Gastrocnemius medialis (tissue), 4 donors: ENCODE results near the gene TMEM266. TPM values are rescaled to one million over a fixed set of nuclear protein-coding genes. Genes with fewer than 3 reads are reported as not detected.

Source experiments
- ATAC-seq, 2 donors: fragments of 150-250 bp; one replicate each; pipeline ENCODE4 v1.9.1; 2016
- DNase-seq, 2 donors: peaks; one replicate each; pipeline ENCODE4 v3.0.0-alpha.2; 2019
- H3K27ac ChIP-seq, 4 donors: fragments of 200-600 bp; sonication (generic); 1 replicate in 1 of 4; 2 replicates in 3 of 4; pipeline ENCODE4 v1.5.1; 2016 to 2018; ENCODE audit warnings: mild to moderate bottlenecking in 2 of 4, moderate library complexity in 1 of 4
- H3K27me3 ChIP-seq, 3 donors: fragments of 200-600 bp; sonication (generic) in 2 of 3; 1 replicate in 1 of 3; 2 replicates in 2 of 3; pipeline versions ENCODE4 v1.5.1 to v1.6.0; 2016 to 2019; ENCODE audit warnings: mild to moderate bottlenecking in 1 of 3, moderate library complexity in 1 of 3
- H3K36me3 ChIP-seq, 2 donors: fragments of 200-600 bp; sonication (generic) in 1 of 2; one replicate each; pipeline ENCODE4 v1.5.1; 2017 to 2018
- H3K4me1 ChIP-seq, 2 donors: fragments of 200-600 bp; sonication (generic) in 1 of 2; one replicate each; pipeline ENCODE4 v1.5.1; 2016 to 2017; ENCODE audit warnings: mild to moderate bottlenecking in 2 of 2
- H3K4me3 ChIP-seq, 4 donors: fragments of 200-600 bp; sonication (generic) in 3 of 4; 1 replicate in 1 of 4; 2 replicates in 3 of 4; pipeline ENCODE4 v1.5.1; 2016 to 2019; ENCODE audit warnings: mild to moderate bottlenecking in 2 of 4
- H3K9me3 ChIP-seq, 3 donors: fragments of 200-600 bp; sonication (generic) in 2 of 3; 1 replicate in 1 of 3; 2 replicates in 2 of 3; pipeline ENCODE4 v1.5.1; 2016 to 2019
- CTCF ChIP-seq, 5 experiments: fragments of 450-650 bp in 3 of 5; fragments of 200-600 bp in 2 of 5; sonication (generic) in 2 of 5; IDR thresholded peaks in 4 of 5; conservative IDR thresholded peaks in 1 of 5; 1 replicate in 4 of 5; 2 replicates in 1 of 5; pipeline ENCODE4 v1.5.1; 2016 to 2019; ENCODE audit warnings: antibody characterized with exemption in 5 of 5, mild to moderate bottlenecking in 3 of 5, moderate library complexity in 3 of 5
- POLR2A ChIP-seq, 2 donors: fragments of 450-650 bp; IDR thresholded peaks; one replicate each; pipeline ENCODE4 v1.6.1; 2017; ENCODE audit warnings: antibody characterized with exemption in 2 of 2, mild to moderate bottlenecking in 2 of 2, moderate library complexity in 2 of 2
- in situ Hi-C, 4 donors: fragments of 200-750 bp; cut with MboI; loops; one replicate each; pipeline versions ENCODE4 v1.15.0 to v1.8.0; 2017; ENCODE audit warnings: low sequenced_read_pairs in 4 of 4
- intact Hi-C: fragments of 100-400 bp; cut with DNase I; formaldehyde crosslinking; loops from one replicate; pipeline ENCODE4 v1.15.1; 2023; ENCODE audit warnings: low total_unique reads
- total RNA-seq, 4 donors: library from RNA; depleted of rRNA; stranded (reverse); fragments of >200 nt; gene quantifications; one replicate each; pipeline versions ENCODE4 v1.1.0 to v1.2.3, GENCODE V29; 2016

The TMEM266 gene
- total RNA-seq, 4 donors from 2014 or later, result 3.6 to 17.1 (median 11.7) TPM

GRCh38 chr15:76195506-76196268 is 135.9 kb downstream of the TMEM266 start:
- peaks cover 56 to 62% of the 10 kb centered on the region in 2 donors for H3K4me1 ChIP-seq

GRCh38 chr15:76196269-76197231 is 136.8 kb downstream of the TMEM266 start:
- in situ Hi-C loops, result loop anchor here (10.0 to 25.0 kb wide), 3 partner anchors 118 to 141 kb away; partner anchors contain the start of genes ISL2 (in 3 of the 4) and ETFA (in 1 of the 4)
- Histone ChIP-seq H3K36me3 (no peaks in the 10 kb centered on the region), H3K27ac (peak overlapping the region; percentile 93 to 96 (median 94)), H3K27me3 (no peaks in the 10 kb centered on the region), H3K4me1 (peaks cover 51 to 58% of the 10 kb centered on the region in 2 donors), H3K9me3 (no peaks in the 10 kb centered on the region), H3K4me3 (no peak overlapping the region)
- intact Hi-C loops, result loop anchor here (2.0 kb wide), 3 partner anchors 14 to 116 kb away; no protein-coding TSS in a partner anchor
- no peak for TF ChIP-seq CTCF (IDR thresholded peaks at IDR 0.05 in 4 of 5, conservative IDR thresholded peaks at IDR 0.05 in 1 of 5)
- peak; percentile 37 to 39 for TF ChIP-seq POLR2A (IDR thresholded peaks at IDR 0.05)
- ATAC-seq, result peak; percentile 71 to 73
- peak; percentile 80 to 92 for DNase-seq

More at GRCh38 chr15:76195506-76196268, 135.9 kb downstream of the TMEM266 start:
- intact Hi-C loops, result loop anchor here (2.0 kb wide), 3 partner anchors 13 to 117 kb away; no protein-coding TSS in a partner anchor
- ATAC-seq (no peak), DNase-seq (no peak)
- H3K9me3 ChIP-seq, result no peaks in the 10 kb centered on the region
- in situ Hi-C loops, result loop anchor here (10.0 to 25.0 kb wide), 3 partner anchors 119 to 142 kb away; partner anchors contain the start of genes ISL2 (in 3 of the 4) and ETFA (in 1 of the 4)
- H3K27ac ChIP-seq, result peak overlapping the region; percentile 93 to 96 (median 94)
- no peaks in the 10 kb centered on the region for H3K36me3 ChIP-seq
- TF ChIP-seq CTCF (IDR thresholded peaks at IDR 0.05 in 4 of 5, conservative IDR thresholded peaks at IDR 0.05 in 1 of 5) (no peak), POLR2A (IDR thresholded peaks at IDR 0.05) (no peak)
- H3K27me3 ChIP-seq, result no peaks in the 10 kb centered on the region
- H3K4me3 ChIP-seq, result no peak overlapping the region

GRCh38 chr15:76197703-76198455 is 138.1 kb downstream of the TMEM266 start:
- Histone ChIP-seq H3K9me3 (no peaks in the 10 kb centered on the region), H3K4me3 (no peak overlapping the region), H3K27me3 (no peaks in the 10 kb centered on the region), H3K27ac (peak overlapping the region; percentile 93 to 96 (median 94)), H3K4me1 (peaks cover 51 to 58% of the 10 kb centered on the region in 2 donors), H3K36me3 (no peaks in the 10 kb centered on the region)
- in situ Hi-C loops (loop anchor here (10.0 to 25.0 kb wide), 3 partner anchors 117 to 139 kb away; partner anchors contain the start of genes ISL2 (in 3 of the 4) and ETFA (in 1 of the 4)), intact Hi-C loops (loop anchor here (2.0 kb wide), 3 partner anchors 15 to 115 kb away; no protein-coding TSS in a partner anchor)
- TF ChIP-seq POLR2A (IDR thresholded peaks at IDR 0.05) (no peak), CTCF (IDR thresholded peaks at IDR 0.05 in 4 of 5, conservative IDR thresholded peaks at IDR 0.05 in 1 of 5) (no peak)
- DNase-seq (peak in 1 of 2 donors; percentile 10), ATAC-seq (no peak)
